Keratinocyte (primary cell): ENCODE results near the gene PHRF1. TPM values are rescaled to one million over a fixed set of nuclear protein-coding genes. Genes with fewer than 3 reads are reported as not detected.

Experiments
- DNase-seq: peaks from one replicate; pipeline ENCODE4 v3.0.0-alpha.2; 2011; ENCODE audit warnings: low read depth, missing footprints, low spot score
- FAIRE-seq: peaks from 2 replicates; lab custom pipeline; 2011; peaks lifted over from hg19 to GRCh38; lab: Jason Lieb, UNC
- H2AFZ ChIP-seq: 2 replicates; pipeline ENCODE4 v1.6.0; 2012; ENCODE audit warnings: low read length, control low read depth, inconsistent platforms; ENCODE audit not compliant: control insufficient read depth
- H3K27ac ChIP-seq: 2 replicates; pipeline ENCODE4 v1.5.1; 2011; ENCODE audit warnings: low read length; ENCODE audit not compliant: control insufficient read depth, insufficient read depth
- H3K27me3 ChIP-seq: 3 replicates; pipeline ENCODE4 v1.6.0; 2011; ENCODE audit warnings: low read length; ENCODE audit not compliant: control insufficient read depth, insufficient read depth; ENCODE audit errors: extremely low read depth
- H3K36me3 ChIP-seq, 2 experiments: 2 replicates in 1 of 2; 3 replicates in 1 of 2; pipeline ENCODE4 v1.5.1; 2011; ENCODE audit warnings: low read length in 2 of 2, mild to moderate bottlenecking in 1 of 2; ENCODE audit not compliant: control insufficient read depth in 2 of 2, insufficient read depth in 2 of 2; ENCODE audit errors: extremely low read depth in 1 of 2
- H3K4me1 ChIP-seq: 3 replicates; pipeline ENCODE4 v1.5.1; 2011; ENCODE audit warnings: low read length; ENCODE audit not compliant: control insufficient read depth, insufficient read depth; ENCODE audit errors: extremely low read depth
- H3K4me2 ChIP-seq: 3 replicates; pipeline ENCODE4 v1.6.0; 2011; ENCODE audit warnings: low read depth, low read length; ENCODE audit not compliant: control insufficient read depth, insufficient read depth; ENCODE audit errors: extremely low read depth
- H3K4me3 ChIP-seq, 3 experiments: fragments of 200-600 bp in 1 of 3; sonication (generic) in 1 of 3; 2 replicates in 2 of 3; 3 replicates in 1 of 3; pipeline ENCODE4 v1.5.1; 2011 to 2016; ENCODE audit warnings: low read length in 3 of 3, mild to moderate bottlenecking in 3 of 3, control low read depth in 2 of 3, inconsistent platforms in 1 of 3, low read depth in 1 of 3, mixed read lengths in 1 of 3, mixed run types in 1 of 3, moderate library complexity in 1 of 3; ENCODE audit not compliant: control insufficient read depth in 2 of 3, insufficient read depth in 2 of 3; ENCODE audit errors: extremely low read depth in 1 of 3
- H3K79me2 ChIP-seq: 2 replicates; pipeline ENCODE4 v1.6.0; 2012; ENCODE audit warnings: low read length; ENCODE audit not compliant: control insufficient read depth, insufficient read depth
- H3K9ac ChIP-seq: 3 replicates; pipeline ENCODE4 v1.6.0; 2011; ENCODE audit warnings: low read length; ENCODE audit not compliant: control insufficient read depth, insufficient read depth; ENCODE audit errors: extremely low read depth
- H3K9me1 ChIP-seq: 3 replicates; pipeline ENCODE4 v1.6.0; 2011; ENCODE audit warnings: low read length; ENCODE audit not compliant: control insufficient read depth, insufficient read depth; ENCODE audit errors: extremely low read depth
- H3K9me3 ChIP-seq: 2 replicates; pipeline ENCODE4 v1.5.1; 2012; ENCODE audit warnings: low read depth, low read length; ENCODE audit not compliant: control insufficient read depth
- H4K20me1 ChIP-seq: 3 replicates; pipeline ENCODE4 v1.6.0; 2011; ENCODE audit warnings: low read length; ENCODE audit not compliant: control insufficient read depth, insufficient read depth; ENCODE audit errors: extremely low read depth
- CTCF ChIP-seq, 3 experiments: IDR thresholded peaks in 1 of 3; conservative IDR thresholded peaks in 1 of 3; optimal IDR thresholded peaks in 1 of 3; 2 replicates in 2 of 3; 3 replicates in 1 of 3; pipeline versions ENCODE3 to v1.5.1; 2011; ENCODE audit warnings: low read length in 3 of 3, mild to moderate bottlenecking in 3 of 3, moderate library complexity in 2 of 3, control low read depth in 1 of 3, inconsistent platforms in 1 of 3; ENCODE audit not compliant: insufficient read depth in 2 of 3; ENCODE audit errors: extremely low read depth in 1 of 3
- EZH2 ChIP-seq: IDR thresholded peaks from one replicate; pipeline ENCODE4 v1.6.1; 2012; ENCODE audit warnings: inconsistent platforms, mild to moderate bottlenecking, low read length, moderate library complexity
- dilution Hi-C: fragments of 300-500 bp; cut with MboI; formaldehyde crosslinking; loops from one replicate; pipeline ENCODE4 v1.7.0; 2020; ENCODE audit warnings: low sequenced_read_pairs; ENCODE audit not compliant: extremely low pct_ligation_motif_present
- polyA plus RNA-seq, 5 experiments: library from polyadenylated mRNA; depleted of rRNA in 3 of 5; stranded (reverse) in 3 of 5; stranded (forward) in 1 of 5; unstranded in 1 of 5; fragments of >200 nt; gene quantifications; 1 replicate in 1 of 5; 2 replicates in 3 of 5; 3 replicates in 1 of 5; pipeline versions ENCODE4 v1.2.1 to v1.2.3, GENCODE V29; 2011 to 2012; ENCODE audit warnings: missing spikeins in 2 of 5, low read depth in 1 of 5, low replicate concordance in 1 of 5

PHRF1 gene
- polyA plus RNA-seq, 1 donor (not counting 4 experiments of a cell fraction or from before 2014, with no cell fraction given): 10.7 TPM

- no peak overlapping the region for H3K4me2 ChIP-seq
- dilution Hi-C loops: no loop called here
Observed at GRCh38 chr11:635945-636510, 59.8 kb downstream of the PHRF1 start.

GRCh38 chr11:636511-637332 lies 60.5 kb downstream of the PHRF1 start, which contains the start of gene DRD4:
DRD4 (plus strand) TSS chr11:637269; CDS start chr11:637305, 36 bp downstream.
- Histone ChIP-seq H3K4me3 (no peak within 1 kb of the TSS), H3K4me1 (no peaks in the 10 kb centered on the region), H3K79me2 (no peaks in the 10 kb centered on the region), H3K4me2 (no peak within 1 kb of the TSS), H3K9ac (no peak within 1 kb of the TSS), H3K27me3 (peaks cover 28% of the 10 kb centered on the region), H2AFZ (no peak within 1 kb of the TSS), H4K20me1 (no peaks in the 10 kb centered on the region), H3K36me3 (peaks cover 0 to 3% of the 10 kb centered on the region in 2 experiments), H3K9me3 (no peaks in the 10 kb centered on the region), H3K9me1 (no peaks in the 10 kb centered on the region), H3K27ac (no peak within 1 kb of the TSS)
- dilution Hi-C loops: no loop called here
- FAIRE-seq (no peak), DNase-seq (no peak)
- TF ChIP-seq CTCF (optimal IDR thresholded peaks at IDR 0.05 in 1 of 3, IDR thresholded peaks at IDR 0.05 in 1 of 3, conservative IDR thresholded peaks at IDR 0.05 in 1 of 3; ENCODE audit: extremely low read depth in 1 of 3, insufficient read depth in 2 of 3, low read length in 3 of 3) (no peak), EZH2 (peak; percentile 52)

More at GRCh38 chr11:635945-636510, 59.8 kb downstream of the PHRF1 start:
- H3K9ac ChIP-seq: no peak overlapping the region
- H3K9me1 ChIP-seq: no peaks in the 10 kb centered on the region
- H3K4me1 ChIP-seq: no peaks in the 10 kb centered on the region
- no peak for TF ChIP-seq CTCF (optimal IDR thresholded peaks at IDR 0.05 in 1 of 3, IDR thresholded peaks at IDR 0.05 in 1 of 3, conservative IDR thresholded peaks at IDR 0.05 in 1 of 3; ENCODE audit: extremely low read depth in 1 of 3, insufficient read depth in 2 of 3, low read length in 3 of 3)
- TF ChIP-seq EZH2: no peak
- H3K27me3 ChIP-seq: peaks cover 28% of the 10 kb centered on the region
- H3K79me2 ChIP-seq: no peaks in the 10 kb centered on the region
- FAIRE-seq (no peak), DNase-seq (no peak)
- no peaks in the 10 kb centered on the region for H3K9me3 ChIP-seq
- H3K27ac ChIP-seq: no peak overlapping the region
- H3K4me3 ChIP-seq: no peak overlapping the region
- no peaks in the 10 kb centered on the region for H4K20me1 ChIP-seq
- H3K36me3 ChIP-seq: peaks cover 0 to 3% of the 10 kb centered on the region in 2 experiments
- no peak overlapping the region for H2AFZ ChIP-seq
